MM.1S (cell line): Measurements from ENCODE around the gene MRAP2.

ENCODE experiments used
- EZH2 ChIP-seq: fragments of 300-600 bp; sonication (generic); optimal IDR thresholded peaks from 2 replicates; pipeline ENCODE3; 2017; ENCODE audit warnings: low read depth, mild to moderate bottlenecking, antibody characterized with exemption, low read length, mixed read lengths
- EZH2phosphoT487 ChIP-seq: fragments of 300-600 bp; sonication (generic); IDR thresholded peaks from 2 replicates; pipeline ENCODE4 v1.6.1; 2018; ENCODE audit warnings: antibody characterized with exemption, low read length
- TF ChIP-seq, protein P1 (sequence below): fragments of 300-600 bp; sonication (generic); IDR thresholded peaks from 2 replicates; pipeline ENCODE4 v1.5.1; 2016; ENCODE audit warnings: antibody characterized with exemption, low read length, mixed read lengths

DNA sequence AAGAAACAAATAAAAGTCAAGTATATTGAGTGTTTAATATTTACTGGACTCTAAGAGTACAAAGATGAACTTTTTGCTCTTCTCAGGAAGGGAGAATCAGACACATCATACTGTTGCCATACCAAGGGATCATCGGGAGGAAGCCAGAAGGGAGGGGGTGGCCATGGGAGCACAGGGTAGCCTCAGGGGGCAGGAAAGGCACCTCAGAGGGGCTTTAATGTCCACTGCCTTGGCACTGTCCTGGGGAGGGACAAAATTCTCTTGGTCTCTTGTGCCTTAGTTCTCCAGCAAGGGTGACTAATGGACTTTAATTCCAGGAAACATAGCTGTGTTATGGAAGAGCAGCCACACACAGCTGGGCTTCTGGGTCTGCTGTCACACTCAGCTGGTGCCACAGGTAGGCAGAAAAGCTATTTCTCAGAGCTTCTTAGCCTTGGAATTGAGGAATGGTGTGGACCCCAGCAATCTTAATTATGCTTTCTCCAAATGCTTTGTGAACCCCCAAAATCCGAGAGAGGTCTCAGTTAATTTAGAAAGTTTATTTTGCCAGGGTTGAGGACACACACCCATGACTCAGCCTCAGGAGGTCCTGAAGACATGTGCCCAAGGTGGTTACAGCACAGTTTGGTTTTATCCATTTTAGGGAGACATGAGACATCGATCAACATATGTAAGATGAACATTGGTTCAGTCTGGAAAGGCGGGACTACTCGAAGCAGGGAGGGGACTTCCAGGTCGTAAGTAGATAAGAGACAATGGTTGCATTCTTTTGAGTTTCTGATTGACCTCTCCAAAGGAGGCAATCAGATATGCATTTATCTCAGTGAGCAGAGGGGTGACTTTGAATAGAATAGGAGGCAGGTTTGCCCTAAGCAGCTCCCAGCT lies 53.2 kb downstream of the MRAP2 start:
- no peak for TF ChIP-seq EZH2
- TF ChIP-seq, protein P1, sequence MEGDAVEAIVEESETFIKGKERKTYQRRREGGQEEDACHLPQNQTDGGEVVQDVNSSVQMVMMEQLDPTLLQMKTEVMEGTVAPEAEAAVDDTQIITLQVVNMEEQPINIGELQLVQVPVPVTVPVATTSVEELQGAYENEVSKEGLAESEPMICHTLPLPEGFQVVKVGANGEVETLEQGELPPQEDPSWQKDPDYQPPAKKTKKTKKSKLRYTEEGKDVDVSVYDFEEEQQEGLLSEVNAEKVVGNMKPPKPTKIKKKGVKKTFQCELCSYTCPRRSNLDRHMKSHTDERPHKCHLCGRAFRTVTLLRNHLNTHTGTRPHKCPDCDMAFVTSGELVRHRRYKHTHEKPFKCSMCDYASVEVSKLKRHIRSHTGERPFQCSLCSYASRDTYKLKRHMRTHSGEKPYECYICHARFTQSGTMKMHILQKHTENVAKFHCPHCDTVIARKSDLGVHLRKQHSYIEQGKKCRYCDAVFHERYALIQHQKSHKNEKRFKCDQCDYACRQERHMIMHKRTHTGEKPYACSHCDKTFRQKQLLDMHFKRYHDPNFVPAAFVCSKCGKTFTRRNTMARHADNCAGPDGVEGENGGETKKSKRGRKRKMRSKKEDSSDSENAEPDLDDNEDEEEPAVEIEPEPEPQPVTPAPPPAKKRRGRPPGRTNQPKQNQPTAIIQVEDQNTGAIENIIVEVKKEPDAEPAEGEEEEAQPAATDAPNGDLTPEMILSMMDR, result no peak
- no peak for TF ChIP-seq EZH2phosphoT487
